AG09319 (cell line): ENCODE measurements around the gene FADS6.

Experiments
- DNase-seq: peaks from one replicate; pipeline ENCODE4 v3.0.0-alpha.2; 2010; ENCODE audit warnings: low read depth; ENCODE audit errors: extremely low read depth
- TF ChIP-seq, protein P1 (sequence below): IDR thresholded peaks from 2 replicates; pipeline ENCODE4 v1.5.1; 2011; ENCODE audit warnings: low read depth, mild to moderate bottlenecking, inconsistent platforms, low read length, moderate library complexity

The FADS6 gene

DNA sequence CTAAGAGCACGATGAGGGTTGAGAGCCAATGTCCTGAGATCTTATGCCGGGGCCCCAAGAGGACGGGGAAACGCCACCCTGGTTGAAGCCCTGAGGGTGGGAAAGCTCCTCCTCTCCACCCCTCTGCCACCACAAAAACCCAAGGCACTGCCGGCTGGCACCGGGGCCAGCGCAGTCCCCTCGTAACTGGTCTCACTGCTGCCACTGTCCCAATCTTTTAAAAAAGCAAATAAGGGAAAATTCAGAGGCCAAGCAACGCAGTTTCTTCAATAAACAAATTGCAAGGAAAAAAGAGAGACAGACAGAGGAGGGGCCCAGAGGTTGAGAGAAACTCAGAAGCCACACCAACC lies 40.4 kb downstream of the FADS6 start:
- TF ChIP-seq, protein P1, sequence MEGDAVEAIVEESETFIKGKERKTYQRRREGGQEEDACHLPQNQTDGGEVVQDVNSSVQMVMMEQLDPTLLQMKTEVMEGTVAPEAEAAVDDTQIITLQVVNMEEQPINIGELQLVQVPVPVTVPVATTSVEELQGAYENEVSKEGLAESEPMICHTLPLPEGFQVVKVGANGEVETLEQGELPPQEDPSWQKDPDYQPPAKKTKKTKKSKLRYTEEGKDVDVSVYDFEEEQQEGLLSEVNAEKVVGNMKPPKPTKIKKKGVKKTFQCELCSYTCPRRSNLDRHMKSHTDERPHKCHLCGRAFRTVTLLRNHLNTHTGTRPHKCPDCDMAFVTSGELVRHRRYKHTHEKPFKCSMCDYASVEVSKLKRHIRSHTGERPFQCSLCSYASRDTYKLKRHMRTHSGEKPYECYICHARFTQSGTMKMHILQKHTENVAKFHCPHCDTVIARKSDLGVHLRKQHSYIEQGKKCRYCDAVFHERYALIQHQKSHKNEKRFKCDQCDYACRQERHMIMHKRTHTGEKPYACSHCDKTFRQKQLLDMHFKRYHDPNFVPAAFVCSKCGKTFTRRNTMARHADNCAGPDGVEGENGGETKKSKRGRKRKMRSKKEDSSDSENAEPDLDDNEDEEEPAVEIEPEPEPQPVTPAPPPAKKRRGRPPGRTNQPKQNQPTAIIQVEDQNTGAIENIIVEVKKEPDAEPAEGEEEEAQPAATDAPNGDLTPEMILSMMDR: no peak
- no peak for DNase-seq

DNA sequence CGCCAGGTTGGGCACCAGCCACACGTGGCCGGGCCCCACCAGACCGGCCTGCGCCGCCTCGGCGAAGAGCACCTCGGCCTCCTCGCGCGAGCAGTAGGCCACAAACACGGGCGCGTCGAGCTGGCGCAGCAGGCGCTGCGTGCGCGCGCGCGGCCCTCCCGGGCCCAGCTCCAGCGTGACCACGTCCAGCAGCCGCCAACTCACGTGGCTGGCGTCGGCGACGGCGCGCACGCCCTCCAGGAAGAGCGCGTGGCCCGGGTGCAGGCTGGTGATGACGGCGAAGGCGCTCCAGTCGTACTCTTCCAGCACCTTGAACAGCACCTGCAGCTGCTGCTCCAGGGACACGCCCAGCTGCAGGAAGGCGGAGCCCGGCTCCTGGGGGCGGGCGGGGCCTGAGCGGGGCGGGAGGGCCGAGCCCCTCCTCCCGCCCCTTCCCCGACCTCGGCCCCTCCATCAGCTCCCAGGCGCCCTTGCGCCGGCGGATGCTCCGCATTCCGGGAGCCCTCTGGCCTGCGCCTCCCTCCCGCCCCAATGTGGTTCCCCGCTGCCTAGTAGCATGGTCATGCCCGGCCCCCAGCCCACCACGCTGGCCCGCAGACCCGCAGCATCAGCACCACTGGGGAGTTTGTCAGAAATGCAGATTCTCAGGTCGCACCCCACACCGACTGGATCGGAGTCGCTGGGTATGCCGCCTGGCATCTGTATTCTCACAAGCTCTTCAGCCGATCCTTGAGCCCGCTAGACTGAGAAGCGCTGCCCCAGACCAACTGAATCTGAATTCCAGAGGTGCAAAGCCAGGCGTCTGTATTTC lies 41.0 kb downstream of the FADS6 start:
- TF ChIP-seq, protein P1: no peak
- DNase-seq: no peak

DNA sequence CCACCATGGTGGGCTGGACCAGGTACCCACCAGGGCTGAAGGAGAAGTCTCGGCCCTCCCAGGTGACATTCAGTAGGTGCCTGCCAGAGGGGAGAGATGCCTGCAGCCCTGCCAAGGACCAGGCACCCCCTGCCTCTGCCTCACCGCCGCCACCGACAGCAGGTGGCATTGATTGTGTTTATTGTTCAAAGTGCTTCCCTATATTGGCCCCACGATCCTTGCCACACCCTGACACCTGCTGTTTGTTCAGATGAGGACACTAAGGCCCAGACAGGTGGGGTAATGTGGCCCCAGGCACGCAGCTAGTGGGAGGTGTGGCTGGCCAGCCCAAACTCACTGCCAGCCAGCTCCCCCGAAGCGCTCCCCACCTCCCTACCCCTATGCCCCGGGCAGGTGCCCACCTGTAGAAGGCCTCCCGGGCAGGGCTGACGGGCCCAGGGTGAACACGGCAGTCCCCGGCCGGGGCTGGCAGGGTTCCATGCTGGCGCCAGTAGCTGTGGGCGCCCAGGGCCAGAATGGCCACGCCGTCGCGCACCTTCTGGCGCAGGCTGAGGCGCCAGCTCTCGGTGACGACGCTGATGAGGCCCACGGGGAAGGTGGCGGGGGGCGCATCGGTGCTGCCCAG lies 41.7 kb downstream of the FADS6 start:
- TF ChIP-seq, protein P1: no peak
- DNase-seq: no peak

DNA sequence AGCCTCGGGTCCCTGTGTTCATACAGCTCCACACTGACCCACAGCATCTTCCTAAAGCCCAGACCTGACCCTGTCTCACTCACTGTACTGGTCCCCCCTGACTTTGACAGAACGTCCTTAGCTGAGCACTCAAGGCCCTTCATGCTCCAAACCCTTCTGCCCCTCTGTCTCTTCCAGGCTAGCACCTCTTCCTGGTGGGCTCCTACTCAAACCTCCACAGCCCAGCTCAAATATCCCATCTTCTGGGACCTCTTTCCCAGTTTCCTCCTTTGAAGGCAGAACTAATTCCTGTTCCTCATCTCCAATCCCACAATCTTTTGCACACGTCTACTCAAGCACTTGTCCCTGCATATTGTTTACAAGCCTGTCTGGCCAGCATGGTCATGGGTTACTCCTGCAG lies 42.5 kb downstream of the FADS6 start:
- DNase-seq: no peak
- TF ChIP-seq, protein P1: no peak

DNA sequence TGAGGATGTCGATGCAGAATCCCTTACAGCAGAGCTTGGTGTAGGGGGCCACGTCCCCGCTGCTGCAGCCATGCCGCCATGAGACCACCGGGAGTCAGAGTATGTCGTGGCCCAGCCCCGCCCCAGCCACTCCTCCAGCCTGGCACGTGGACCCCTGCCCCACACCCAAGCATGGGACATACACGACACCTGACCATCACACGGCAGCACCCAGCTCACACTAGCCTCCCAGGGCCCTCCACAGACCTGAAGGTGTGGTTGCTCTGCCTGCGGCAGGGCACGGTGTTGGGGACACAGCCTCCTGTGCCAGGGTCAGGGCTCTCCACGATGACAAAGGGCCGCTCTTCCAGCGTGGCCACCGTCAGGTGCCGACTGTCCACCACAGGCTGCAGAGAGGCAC lies 43.1 kb downstream of the FADS6 start:
- TF ChIP-seq, protein P1: no peak
- DNase-seq: no peak

DNA sequence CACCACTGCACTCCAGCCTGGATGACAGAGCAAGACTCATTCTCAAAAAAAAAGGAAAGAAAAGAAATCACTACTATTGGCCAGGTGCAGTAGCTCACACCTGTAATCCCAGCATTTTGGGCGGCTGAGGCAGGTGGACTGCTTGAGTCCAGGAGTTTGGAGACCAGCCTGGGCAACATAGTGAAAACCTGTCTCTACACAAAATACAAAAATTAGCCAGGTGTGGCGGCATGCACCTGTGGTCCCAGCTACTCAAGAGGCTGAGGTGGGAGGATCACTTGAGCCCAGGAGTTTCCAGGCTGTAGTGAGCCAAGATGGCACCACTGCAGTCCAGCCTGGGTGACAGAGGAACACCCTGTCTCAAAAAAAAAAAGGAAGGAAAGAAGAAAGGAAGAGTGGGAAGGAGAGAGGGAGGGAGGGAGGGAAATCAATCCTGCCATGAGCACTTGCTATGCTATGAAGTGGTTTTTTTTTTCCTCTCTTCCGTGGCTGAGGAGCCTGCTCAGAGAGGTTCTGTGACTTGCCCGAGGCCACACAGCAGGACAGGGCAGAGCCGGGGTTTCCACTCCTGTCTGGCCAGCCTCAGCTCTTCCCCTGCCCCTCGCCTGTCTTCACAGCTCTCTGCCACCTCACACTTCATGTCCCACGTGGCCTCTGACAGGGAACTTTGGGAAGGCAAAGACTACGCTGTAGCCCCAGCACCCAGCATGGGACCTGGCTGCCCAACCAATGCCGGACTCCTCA lies 44.6 kb downstream of the FADS6 start:
- TF ChIP-seq, protein P1: no peak
- DNase-seq: no peak

DNA sequence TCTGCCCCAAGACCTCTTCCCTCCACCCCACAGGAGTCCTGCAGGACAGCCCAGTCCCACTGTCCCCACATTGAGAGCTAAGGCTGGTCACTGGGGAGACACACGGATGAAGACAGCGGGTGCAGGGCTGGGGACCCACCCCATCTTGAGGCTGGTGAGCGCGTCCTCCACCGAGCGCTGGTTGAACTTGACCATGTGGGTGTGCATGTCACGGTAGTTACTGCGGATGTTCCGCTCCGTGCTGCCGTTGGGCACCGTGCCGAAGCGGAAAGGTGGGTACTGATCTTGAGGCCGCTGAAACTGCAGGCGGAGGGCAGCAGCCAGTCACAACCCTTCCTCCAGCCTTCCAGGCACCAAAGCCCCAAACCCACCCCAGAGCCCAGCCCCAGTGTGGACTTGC lies 46.8 kb downstream of the FADS6 start:
- DNase-seq: no peak
- TF ChIP-seq, protein P1: no peak
